Measurements from ENCODE around the gene RNF20. TPM values are rescaled to one million over a fixed set of nuclear protein-coding genes. Genes with fewer than 3 reads are reported as not detected.
A peak's percentile ranks its signal among the peaks of the same experiment; 100 is the strongest.

RNF20 gene
- total RNA-seq, 1 donor from 2014 or later: 37.0 TPM

GRCh38 chr9:101512116-101512515, 21.5 kb upstream of the RNF20 start:
- Mint-ChIP-seq H3K9me3 (no peaks in the 10 kb centered on the region), H3K4me1 (no peaks in the 10 kb centered on the region), H3K27ac (no peak overlapping the region), H3K27me3 (ENCODE audit: insufficient read depth, low read depth) (no peaks in the 10 kb centered on the region), H3K4me3 (no peak overlapping the region), H3K36me3 (no peaks in the 10 kb centered on the region)
- no peaks in the 10 kb centered on the region for H4K20me1 ChIP-seq (ENCODE audit: low read depth)
- no peaks in the 10 kb centered on the region for H3F3A ChIP-seq (ENCODE audit: low read depth)
- DNase-seq (ENCODE audit: low spot score): no peak
- no peak overlapping the region for H3K4me3 ChIP-seq
- no peaks in the 10 kb centered on the region for H3K27me3 ChIP-seq
- TF ChIP-seq EZH2 (IDR thresholded peaks at IDR 0.05) (no peak), CTCF (IDR thresholded peaks at IDR 0.05) (no peak)
- no peaks in the 10 kb centered on the region for H3K9me3 ChIP-seq (ENCODE audit: low read depth)
- peaks cover 11% of the 10 kb centered on the region for H3K4me1 ChIP-seq
- H3K27ac ChIP-seq: no peak overlapping the region
- no peaks in the 10 kb centered on the region for H3K79me2 ChIP-seq (ENCODE audit: low read depth)
- H3K9ac ChIP-seq: no peak overlapping the region
- H2AFZ ChIP-seq (replicated peaks): peak overlapping the region; percentile 77
- peak overlapping the region; percentile 15 for H3K4me2 ChIP-seq
- no peaks in the 10 kb centered on the region for H3K36me3 ChIP-seq

GRCh38 chr9:101513351-101513750, 20.3 kb upstream of the RNF20 start:
- no peak for DNase-seq (ENCODE audit: low spot score)
- H3K9me3 Mint-ChIP-seq: no peaks in the 10 kb centered on the region

GRCh38 chr9:101514071-101514470, 19.6 kb upstream of the RNF20 start:
- H3K9me3 Mint-ChIP-seq: peaks cover 2% of the 10 kb centered on the region
- TF ChIP-seq EZH2 (IDR thresholded peaks at IDR 0.05) (no peak), EZH2phosphoT487 (IDR thresholded peaks at IDR 0.05) (no peak), CTCF (IDR thresholded peaks at IDR 0.05) (no peak)
- Histone ChIP-seq H3K9ac (no peak overlapping the region), H3K4me3 (no peak overlapping the region), H3K4me2 (no peak overlapping the region), H4K20me1 (ENCODE audit: low read depth) (no peaks in the 10 kb centered on the region), H3K79me2 (ENCODE audit: low read depth) (no peaks in the 10 kb centered on the region), H3K27ac (no peak overlapping the region), H3K27me3 (no peaks in the 10 kb centered on the region), H2AFZ (replicated peaks) (no peak overlapping the region), H3F3A (ENCODE audit: low read depth) (no peaks in the 10 kb centered on the region), H3K36me3 (no peaks in the 10 kb centered on the region), H3K4me1 (peaks cover 13% of the 10 kb centered on the region), H3K9me3 (ENCODE audit: low read depth) (no peaks in the 10 kb centered on the region)
- no peak overlapping the region for H3K27ac Mint-ChIP-seq
- no peaks in the 10 kb centered on the region for H3K27me3 Mint-ChIP-seq (ENCODE audit: insufficient read depth, low read depth)
- no peak for DNase-seq (ENCODE audit: low spot score)
- no peaks in the 10 kb centered on the region for H3K4me1 Mint-ChIP-seq
- no peak overlapping the region for H3K4me3 Mint-ChIP-seq
- no peaks in the 10 kb centered on the region for H3K36me3 Mint-ChIP-seq

More at GRCh38 chr9:101513351-101513750, 20.3 kb upstream of the RNF20 start:
- no peak overlapping the region for H3K4me3 Mint-ChIP-seq
- Histone ChIP-seq H3K4me1 (peaks cover 13% of the 10 kb centered on the region), H3K4me2 (no peak overlapping the region), H4K20me1 (ENCODE audit: low read depth) (no peaks in the 10 kb centered on the region), H3K79me2 (ENCODE audit: low read depth) (no peaks in the 10 kb centered on the region), H3K27ac (no peak overlapping the region), H3K36me3 (no peaks in the 10 kb centered on the region), H3K9ac (no peak overlapping the region), H3K27me3 (no peaks in the 10 kb centered on the region), H2AFZ (replicated peaks) (no peak overlapping the region), H3K4me3 (no peak overlapping the region), H3F3A (ENCODE audit: low read depth) (no peaks in the 10 kb centered on the region), H3K9me3 (ENCODE audit: low read depth) (no peaks in the 10 kb centered on the region)
- no peaks in the 10 kb centered on the region for H3K27me3 Mint-ChIP-seq (ENCODE audit: insufficient read depth, low read depth)
- H3K36me3 Mint-ChIP-seq: no peaks in the 10 kb centered on the region
- TF ChIP-seq CTCF (IDR thresholded peaks at IDR 0.05): no peak
- no peak for TF ChIP-seq EZH2 (IDR thresholded peaks at IDR 0.05)
- no peak for TF ChIP-seq EZH2phosphoT487 (IDR thresholded peaks at IDR 0.05)
- no peak overlapping the region for H3K27ac Mint-ChIP-seq
- no peaks in the 10 kb centered on the region for H3K4me1 Mint-ChIP-seq

All from neural progenitor cell (in vitro differentiated cells).